GM18870 (cell line): Measurements from ENCODE around the gene ANKRD23.
"Not testable (repeated sequence)": the region's sequence is repeated elsewhere in the genome, so short reads cannot be mapped to it uniquely, and the experiment has no call there.

Experiments used
- ATAC-seq: cut with Tn5 transposase; IDR thresholded peaks from one replicate; pipeline ENCODE4 v1.9.1; 2021; ENCODE audit warnings: moderate library complexity; ENCODE audit not compliant: unreplicated experiment

Gene ANKRD23

DNA sequence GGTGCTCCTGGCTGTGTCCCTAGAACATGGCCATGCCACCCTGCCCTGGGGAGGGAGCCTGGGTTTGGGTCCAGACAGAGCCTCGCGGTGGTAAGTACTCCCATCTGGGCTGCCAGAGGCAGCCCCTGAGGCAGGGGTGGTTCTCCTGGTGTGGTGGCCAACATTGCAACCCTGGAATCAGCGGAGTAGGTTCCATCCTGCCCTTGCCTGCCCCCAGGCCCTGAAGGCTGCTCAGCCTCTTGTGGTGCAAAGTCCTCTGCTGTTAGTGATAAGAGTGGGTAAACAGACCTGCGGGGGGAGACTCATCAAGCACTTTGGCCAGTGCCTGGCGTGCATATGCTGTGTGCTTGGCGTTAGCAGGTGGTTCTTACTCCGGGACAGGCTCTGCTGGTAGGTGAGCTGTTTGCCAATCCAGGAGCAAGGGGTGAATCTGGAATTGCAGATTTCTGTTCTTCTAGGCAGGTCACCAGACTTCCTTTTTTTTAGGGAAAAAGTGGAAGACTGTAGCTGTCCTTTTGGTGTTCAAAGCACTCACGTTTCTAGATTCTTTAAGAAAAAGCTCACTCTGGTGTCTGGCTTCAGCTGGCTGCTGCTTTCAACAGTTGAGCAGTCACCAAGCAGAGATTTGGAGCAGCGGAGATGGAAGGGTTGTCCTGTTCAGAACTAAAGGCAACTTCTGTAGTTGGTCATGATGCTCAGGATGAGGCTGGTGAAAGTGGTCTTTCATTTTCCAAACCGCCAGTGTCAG is 24.5 kb downstream of the ANKRD23 start:
- no peak for ATAC-seq

DNA sequence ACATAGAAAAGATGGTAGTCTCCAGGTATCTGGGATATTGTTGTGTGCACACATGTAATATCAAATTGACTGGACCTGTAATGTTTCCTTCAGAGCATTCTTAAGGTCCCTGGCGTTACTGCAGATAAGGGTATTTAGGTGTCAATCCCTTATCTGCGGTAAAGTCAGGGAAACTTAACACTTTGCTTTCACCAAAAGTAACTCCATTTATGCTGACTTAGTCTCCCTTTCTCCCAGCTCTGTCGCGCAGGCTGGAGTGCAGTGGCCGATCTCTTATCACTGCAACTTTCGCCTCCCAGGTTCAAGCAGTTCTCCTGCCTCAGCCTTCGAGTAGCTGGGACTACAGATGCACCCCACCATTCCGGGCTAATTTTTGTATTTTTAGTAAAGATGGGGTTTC is 25.9 kb downstream of the ANKRD23 start:
- no peak for ATAC-seq

DNA sequence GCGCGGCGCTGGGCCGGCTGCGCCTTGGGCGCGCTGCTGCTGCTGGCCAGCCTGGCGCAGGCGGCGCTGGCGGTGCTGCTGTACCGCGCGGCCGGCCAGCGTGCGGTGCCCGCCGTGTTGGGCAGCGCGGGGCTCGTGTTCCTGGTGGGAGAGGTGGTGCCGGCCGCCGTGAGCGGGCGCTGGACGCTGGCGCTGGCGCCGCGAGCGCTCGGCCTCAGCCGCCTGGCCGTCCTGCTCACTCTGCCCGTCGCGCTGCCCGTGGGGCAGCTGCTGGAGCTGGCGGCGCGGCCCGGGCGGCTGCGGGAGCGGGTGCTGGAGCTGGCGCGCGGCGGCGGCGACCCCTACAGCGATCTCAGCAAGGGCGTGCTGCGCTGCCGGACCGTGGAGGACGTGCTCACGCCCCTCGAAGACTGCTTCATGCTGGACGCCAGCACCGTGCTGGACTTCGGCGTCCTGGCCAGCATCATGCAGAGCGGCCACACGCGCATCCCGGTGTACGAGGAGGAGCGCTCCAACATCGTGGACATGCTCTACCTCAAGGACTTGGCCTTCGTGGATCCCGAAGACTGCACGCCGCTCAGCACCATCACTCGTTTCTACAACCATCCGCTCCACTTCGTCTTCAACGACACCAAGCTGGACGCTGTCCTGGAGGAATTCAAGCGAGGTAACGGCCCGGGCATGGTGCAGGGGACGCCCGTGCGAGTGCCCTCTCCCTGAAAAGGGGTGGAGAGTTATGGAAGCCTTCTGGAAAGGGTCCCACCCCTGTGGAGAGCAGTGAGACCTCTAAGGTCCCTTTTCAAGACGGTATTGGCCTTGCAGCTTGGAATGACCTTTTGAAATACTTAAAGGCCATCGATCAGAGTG is 26.8 kb downstream of the ANKRD23 start:
- peak; percentile 10 for ATAC-seq

DNA sequence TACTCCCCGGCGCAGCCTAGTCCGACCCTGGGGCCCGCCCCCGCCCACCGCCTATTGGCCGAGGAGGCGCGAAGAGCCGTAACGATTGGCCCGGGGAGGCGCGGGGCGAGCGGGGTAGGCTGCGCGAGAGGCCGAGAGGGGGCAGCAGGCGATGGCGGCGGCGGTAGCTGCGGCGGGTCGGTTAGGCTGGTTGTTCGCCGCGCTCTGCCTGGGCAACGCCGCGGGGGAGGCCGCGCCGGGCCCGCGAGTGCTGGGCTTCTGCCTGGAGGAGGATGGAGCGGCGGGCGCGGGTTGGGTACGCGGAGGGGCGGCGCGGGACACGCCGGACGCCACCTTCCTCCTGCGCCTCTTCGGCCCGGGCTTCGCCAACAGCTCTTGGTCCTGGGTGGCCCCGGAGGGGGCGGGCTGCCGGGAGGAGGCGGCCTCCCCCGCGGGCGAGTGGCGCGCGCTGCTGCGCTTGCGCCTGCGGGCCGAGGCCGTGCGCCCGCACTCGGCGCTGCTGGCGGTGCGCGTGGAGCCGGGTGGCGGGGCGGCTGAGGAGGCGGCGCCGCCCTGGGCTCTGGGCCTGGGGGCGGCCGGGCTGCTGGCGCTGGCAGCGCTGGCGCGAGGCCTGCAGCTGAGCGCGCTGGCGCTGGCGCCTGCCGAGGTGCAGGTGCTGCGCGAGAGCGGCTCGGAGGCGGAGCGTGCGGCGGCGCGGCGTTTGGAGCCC is 27.5 kb downstream of the ANKRD23 start, which contains the start of gene CNNM3:
TSS of gene CNNM3 (plus strand) at position 142 of the 709 bp plus-strand sequence. CDS start at position 152, 10 bp downstream.
- peak; percentile 60 for ATAC-seq

DNA sequence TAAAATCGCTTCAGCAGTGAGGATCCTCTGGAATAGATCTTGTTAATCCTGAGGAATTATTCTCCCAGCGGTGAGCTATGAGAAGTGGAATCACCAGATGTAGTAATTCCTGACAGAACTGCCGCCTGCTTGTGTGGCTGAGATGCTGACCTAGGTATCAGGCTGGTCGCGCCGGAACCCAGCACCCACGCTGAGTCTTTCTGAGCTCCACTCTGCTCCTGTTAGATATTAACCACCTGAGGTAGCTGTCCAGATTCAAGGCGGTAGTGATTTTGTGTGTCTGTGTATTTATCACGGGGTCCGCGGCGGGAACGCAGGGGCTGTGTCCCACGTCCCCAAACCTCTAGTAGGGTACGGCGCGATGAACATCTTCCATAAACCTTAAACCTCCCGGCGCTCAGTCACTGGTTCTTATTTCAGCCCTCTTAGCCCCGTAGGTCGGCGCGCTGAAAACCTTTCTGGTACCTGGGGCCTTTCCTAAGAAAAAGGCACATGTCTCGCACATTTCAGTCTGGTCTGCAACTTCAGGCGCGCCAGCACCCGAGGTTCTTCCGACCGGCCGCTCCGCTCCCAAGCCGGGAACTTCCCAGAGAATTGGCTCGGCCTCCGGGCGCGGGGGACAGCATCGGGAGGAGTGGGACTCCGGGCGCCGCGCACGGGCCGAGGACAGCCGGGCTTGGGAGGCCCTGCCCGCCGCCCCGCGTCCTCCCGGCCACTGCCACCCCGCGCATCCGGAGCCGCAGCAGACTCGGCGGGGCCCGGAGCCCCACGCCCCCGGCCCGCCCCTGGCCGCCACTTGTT is 28.3 kb downstream of the ANKRD23 start:
- no peak for ATAC-seq

DNA sequence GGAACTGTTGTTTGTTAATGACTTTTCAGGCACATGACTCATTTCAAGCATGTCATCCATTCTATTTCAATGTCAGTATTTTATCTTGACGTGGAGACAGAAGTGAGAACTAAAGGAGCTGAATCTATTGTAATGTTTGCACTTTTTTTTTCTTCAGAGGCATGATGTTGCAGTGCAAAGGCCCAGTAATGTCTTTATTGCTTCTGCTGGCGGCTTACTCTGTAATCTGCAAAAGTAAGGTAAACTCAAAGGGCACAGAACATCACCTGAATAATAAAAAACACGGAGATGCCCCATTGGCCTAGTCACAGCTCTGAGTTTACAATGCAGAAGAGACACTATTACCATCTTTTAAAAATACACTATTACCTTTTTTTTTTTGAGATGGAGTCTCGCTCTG is 30.2 kb downstream of the ANKRD23 start:
- ATAC-seq, result no peak

DNA sequence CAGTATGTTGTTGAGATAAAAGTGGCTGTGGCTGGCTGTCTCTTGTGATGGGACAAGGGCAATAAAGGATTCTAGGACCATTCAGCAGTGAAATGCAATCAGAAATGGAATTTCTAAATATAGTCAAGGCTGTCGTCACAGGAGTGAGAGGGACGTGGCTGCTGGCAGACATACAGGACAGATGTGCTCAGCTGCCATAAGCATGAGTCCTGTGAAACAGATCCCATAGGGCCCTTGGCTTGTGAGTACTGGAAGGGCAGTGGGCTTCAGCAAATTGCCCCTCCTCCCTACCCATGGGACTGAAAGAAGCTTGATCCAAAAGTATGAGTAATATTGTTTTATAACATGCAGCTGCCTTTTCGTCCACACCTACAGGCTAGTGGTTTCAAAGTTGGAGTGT is 31.9 kb downstream of the ANKRD23 start:
- ATAC-seq, result no peak

DNA sequence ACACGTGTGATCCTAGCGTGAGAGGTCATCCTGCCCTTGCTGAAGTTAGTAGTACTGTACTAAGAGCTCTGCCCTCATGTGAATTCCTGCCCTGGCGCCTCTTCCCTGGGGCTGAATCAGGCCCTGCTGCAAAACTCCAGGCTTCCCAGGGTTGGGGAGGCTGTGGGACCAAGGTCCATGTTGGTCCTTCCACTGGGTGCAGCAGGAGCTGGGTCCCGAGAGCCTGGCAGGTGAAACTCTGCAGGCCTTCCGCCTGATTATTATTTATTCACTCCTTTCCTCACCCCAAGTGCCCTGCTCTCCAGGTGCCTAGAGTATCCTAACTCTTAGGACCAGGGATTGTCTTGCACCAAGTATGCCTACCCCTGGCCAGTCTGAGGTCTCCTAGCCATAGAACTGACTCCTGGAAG is 33.0 kb downstream of the ANKRD23 start:
- ATAC-seq, result no peak

DNA sequence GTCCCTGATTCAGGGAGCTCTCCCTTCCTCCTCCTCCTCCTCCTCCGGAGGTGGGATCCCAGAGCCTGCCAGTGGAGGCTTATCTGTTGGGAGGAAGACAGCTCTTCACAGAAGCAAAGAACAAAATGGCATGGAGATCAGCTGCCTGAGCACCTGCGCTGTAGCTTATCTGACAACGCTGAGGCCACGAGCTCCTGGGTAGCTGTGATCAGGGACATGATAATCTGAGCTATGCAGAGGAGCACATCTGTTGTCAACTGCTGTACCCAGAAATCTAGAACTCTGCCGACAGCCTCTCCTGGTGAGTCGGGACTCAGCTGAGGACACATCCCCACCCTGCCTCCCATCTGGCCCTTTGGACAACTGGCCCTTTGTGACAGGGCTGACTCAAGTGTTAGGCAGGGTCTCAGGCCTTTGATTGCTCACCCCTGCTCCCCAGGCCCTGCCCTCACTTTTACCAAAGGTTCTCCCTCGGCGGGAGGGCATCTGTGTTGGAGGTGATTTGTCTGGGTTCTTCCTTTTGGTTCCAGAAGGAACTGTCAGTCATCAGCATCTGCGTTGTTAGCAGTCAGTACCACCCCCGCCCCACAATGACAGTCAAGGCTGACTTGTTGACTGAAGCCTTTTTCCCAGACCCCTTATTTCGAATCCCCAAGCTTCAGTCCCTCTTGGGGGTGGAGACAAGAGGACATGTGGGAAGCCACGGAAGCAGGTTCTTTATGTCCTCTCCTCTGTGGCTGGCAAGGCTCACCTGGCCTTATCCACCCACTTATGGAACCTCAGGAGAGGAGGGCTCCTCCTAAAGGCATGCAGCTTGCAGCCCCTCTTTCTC is 33.7 kb downstream of the ANKRD23 start:
- no peak for ATAC-seq

DNA sequence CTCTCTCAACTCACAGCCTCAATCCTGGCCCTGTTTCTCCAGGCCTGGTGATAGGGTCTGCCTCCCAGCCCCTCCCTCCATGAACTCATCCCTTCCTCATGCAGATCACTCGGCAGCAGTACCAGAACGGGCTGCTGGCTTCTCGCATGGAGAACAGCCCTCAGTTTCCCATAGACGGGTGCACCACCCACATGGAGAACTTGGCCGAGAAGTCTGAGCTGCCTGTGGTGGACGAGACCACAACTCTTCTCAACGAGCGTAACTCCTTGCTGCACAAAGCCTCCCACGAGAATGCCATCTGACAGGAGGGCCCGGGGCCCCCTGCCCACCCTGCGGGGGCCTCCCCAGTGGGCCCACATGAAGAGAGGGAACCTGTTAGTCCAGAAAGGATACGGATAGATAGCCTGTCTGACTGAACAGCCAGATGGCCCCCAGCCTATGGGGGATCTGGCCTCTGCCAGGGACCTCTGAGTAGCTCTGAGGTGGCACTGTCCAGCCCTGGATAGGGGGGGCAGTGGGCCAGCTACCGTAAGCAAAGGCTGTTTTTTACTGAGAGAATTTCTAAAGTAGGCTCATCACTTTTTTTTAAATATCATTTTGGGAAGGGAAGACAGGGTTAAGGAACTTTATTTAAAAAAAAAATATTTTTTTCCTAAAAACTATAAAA is 34.5 kb downstream of the ANKRD23 start:
- ATAC-seq, result no peak

DNA sequence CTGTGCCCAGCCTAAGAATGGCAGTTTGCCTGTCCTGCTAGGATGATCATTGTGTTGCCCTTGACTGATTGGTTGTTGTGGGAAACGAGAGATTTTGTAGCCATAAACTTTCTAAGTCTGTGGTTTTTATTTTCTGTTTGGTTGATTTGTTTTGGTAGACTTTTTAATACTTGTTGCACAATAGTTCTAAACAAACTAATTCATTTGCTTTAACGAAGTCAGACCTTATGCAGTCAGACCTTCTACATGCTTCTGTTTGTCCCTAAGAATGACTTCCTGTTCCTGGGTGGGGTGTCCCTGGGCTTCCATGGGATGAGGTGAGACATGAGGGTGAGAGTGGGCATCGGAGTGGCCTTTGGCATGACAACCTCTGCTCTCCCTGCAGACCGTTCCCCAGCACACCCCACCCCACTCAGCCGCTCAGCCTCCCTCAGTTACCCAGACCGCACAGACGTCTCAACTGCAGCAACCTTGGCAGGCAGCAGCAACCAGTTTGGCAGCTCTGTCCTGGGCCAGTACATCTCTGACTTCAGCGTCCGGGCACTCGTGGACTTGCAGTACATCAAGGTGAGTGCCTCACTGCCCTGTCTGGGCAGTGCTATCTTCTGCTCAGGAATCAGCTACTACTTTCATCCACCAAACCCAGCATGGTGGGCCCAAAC is 35.5 kb downstream of the ANKRD23 start:
- no peak for ATAC-seq

DNA sequence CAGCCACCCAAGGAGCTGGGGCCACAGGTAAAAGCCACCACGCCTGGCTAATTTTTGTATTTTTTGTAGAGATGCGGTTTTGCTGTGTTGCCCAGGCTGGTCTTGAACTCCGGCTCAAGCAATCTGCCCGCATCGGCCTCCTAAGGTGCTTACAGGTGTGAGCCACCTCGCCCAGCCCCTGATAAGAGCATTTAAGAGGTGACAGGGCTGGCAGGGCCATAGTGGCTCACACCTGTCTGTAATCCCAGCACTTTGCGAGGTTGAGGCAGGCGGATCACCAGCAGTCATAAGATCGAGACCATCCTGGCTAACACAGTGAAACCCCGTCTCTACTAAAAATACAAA is 36.7 kb downstream of the ANKRD23 start:
- ATAC-seq, result no peak

DNA sequence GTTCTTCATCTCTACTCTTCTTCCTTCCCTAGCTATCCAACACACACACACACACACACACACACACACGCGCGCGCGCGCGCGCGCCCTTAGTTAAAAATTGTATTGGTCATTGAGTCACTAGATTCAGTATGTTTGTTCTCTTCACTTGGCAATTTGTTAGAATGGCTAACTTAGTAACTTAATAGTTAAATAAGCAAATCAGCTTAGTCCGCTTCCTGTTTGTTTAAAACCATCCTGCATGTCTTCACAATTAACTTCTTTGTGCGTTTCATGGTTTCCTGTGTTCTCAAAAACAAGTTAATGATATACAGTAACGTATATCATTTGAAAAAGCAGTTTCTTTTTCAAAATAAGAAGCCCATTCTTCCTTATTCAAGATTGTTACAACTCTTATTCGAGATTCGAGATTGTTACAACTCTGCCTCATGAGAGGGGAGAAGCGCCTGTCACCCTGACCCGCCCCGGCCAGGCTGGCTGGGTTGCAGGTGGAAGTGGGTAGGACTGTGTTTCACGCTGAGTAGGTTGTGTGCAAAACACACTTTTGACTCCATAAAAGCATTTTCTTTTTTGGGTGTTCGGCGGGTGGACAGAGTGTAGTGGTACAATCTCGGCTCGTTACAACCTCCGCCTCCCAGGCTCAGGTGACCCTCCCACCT is 37.2 kb downstream of the ANKRD23 start:
- no peak for ATAC-seq

DNA sequence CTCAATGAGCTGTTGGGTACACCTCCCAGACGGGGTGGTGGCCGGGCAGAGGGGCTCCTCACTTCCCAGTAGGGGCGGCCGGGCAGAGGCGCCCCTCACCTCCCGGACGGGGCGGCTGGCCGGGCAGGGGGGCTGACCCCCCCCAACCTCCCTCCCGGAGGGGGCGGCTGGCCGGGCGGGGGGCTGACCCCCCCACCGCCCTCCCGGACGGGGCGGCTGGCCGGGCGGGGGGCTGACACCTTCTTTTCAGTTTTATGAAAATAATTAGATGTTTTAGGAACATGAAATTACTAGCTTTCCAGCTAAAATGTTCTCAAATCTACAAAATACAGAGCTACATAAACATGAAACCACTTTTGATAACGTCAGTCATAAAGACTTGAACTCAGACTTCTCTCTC is 37.9 kb downstream of the ANKRD23 start:
- ATAC-seq, result not testable (repeated sequence)

DNA sequence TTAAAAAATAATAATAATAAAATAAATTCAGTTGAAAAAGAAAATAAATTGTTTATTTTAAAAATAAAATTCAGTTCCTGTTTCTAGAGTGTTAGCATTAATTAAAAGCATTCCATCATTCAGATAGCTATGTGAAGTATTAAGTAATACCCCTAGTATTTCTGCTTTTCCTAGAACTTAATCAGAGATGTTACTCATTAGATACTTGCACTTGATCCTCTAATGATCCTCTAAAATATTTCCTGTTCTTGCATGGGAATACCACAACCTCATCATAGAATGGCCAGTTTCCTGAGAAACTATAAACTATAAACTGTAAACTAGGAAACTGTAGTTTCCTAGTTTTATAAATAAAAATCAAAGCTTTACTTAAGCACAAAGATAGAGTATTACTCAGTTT is 38.8 kb downstream of the ANKRD23 start:
- ATAC-seq, result no peak

DNA sequence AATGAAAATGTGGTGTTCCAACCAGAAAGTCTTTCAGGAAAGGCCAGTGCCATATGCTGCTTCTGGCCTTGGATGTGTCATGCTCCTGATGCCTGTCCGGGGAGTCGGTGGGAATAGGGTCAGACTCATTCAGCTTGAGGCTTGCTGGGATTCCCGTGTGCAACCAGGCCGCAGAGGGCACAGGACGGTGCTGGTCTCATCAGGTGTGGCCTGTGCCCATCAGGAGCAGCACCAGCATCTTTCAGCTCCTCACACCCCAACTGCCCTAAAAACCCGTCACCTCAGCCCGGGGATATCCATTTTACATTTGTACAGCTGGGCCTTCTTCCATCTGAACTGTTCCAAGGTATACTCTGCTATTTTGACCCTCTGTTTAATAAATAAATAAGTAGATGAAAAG is 41.1 kb downstream of the ANKRD23 start:
- ATAC-seq, result no peak

DNA sequence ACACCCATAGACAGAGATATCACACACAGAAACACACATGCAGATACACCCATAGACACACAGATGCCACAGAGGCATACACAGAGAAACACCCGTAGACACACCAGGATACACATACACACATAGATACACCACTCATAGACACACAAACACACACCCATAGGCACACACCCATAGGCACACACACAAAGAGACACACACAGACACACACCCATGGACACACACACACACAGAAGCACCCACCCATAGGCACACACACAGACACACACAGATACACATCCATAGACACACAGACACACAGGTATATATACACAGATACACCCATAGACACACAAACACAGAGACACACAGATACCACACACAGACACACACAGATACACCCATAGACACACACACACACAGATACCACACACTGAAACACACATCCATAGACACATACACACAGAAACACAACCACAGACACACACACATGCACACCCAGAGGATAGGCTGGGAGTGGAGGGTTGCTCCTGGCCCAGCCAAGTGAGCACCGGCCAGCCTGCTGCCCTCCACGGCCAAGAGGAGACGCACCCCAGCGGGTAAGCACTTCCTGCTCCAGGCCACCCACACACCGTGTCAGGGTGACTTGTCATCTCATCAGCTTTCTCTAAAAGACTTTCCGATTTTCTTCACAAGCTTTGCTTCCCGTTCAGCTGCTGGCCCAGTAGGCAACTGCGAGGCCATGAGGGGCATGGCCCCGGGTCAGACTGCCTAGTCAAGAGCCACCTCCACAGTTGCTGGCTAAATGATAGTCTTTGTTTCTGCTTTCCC is 41.8 kb downstream of the ANKRD23 start:
- ATAC-seq, result no peak
